NCI-H1436 treated with DMSO at 0.1 percent for 48 hours (cell line): ENCODE data around the gene CLEC2L.
"Not testable (repeated sequence)": the region's sequence is repeated elsewhere in the genome, so short reads cannot be mapped to it uniquely, and the experiment has no call there.

Experiments
- DNase-seq: peaks from one replicate; lab custom pipeline; 2025; lab: John Stamatoyannopoulos, UW

Gene CLEC2L

GRCh38 chr7:139523968-139524815 lies 707 bp downstream of the CLEC2L start:
- no peak for DNase-seq

- DNase-seq, result no peak
Observed at GRCh38 chr7:139525239-139525638, 1.8 kb downstream of the CLEC2L start.

DNA sequence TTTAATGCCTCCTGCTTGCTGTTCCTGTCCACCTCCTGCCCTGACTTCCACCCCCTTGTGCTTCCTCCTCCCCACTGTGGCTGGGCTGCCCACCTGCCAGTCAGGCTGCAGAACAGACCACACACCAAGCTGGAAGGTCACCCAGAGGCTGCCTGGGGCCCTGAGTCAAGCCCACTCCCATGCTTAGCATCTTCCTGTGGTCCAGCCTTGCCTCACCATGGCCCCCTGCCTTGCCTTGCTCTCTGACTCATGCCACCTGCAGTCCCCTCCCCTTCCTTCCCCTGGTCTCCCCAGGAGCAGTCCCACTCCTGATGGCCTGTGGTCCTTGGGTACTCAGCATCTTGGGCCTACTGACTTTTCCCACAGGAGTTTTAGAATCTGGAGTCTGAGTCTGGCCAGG lies 2.3 kb downstream of the CLEC2L start:
- no peak for DNase-seq

DNA sequence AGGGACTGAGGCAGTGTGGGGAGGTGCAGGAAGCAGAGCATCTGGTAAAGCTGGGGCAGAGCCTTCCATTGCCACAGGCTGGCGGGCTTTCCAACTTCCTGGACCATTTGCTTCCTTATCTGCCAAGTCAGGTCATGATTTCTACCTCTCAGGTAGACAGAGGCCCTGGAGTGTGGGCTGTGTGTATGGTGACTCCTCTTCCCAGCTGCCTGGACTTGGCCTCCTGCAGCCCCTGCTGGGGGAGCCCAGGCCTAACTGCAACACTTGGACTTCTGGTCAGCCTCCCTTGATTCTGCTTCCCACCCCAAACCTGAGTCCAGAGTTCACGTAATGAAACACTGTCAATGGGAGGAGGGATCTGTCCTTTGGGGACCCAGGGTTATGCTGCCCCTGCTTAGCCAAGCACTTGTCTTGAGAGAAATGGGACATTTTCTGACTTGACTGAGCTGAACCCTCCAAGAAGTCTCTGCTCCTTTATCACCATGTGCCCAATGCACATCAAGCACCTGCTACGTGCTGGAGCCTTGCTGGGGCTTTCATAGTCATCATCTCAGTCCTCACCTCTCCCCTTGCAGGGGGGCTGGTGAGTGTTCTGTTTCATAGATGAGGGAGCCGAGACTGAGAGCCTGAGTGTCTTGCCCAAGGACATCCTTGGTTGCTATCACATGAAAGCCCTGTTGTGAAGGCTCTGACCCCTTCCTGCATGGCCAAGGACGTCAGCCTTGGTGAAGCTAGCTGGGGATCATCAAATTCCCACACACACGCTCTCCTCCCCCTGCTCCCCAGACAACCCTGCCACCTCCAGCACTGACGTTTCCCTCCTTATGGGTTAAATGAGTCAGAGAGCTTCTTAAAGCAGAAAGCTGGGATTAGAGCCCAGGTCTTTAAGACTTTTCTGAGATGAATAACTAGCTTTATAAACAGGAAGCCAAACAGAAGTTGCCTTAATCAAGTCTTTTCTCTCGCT lies 3.4 kb downstream of the CLEC2L start:
- no peak for DNase-seq

GRCh38 chr7:139531094-139531493 lies 7.6 kb downstream of the CLEC2L start:
- no peak for DNase-seq

GRCh38 chr7:139532636-139533155 lies 9.2 kb downstream of the CLEC2L start:
- no peak for DNase-seq

DNA sequence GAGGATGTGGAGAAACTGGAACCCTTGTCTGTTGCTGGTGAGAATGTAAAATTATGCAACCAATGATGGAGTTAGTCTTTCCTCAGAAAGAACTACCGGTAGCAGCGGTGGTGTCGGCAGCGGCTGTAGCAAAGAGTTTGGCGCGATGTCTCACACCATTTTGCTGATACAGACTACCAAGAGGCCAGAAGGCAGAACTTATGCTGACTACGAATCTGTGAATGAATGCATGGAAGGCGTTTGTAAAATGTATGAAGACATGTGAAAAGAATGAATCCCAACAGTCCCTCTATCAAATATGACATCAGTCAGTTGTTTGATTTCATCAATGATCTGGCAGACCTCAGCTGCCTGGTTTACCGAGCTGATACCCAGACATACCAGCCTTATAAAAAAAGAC lies 10.6 kb downstream of the CLEC2L start:
- no peak for DNase-seq

GRCh38 chr7:139534966-139535651 lies 11.6 kb downstream of the CLEC2L start:
- DNase-seq, result no peak

DNA sequence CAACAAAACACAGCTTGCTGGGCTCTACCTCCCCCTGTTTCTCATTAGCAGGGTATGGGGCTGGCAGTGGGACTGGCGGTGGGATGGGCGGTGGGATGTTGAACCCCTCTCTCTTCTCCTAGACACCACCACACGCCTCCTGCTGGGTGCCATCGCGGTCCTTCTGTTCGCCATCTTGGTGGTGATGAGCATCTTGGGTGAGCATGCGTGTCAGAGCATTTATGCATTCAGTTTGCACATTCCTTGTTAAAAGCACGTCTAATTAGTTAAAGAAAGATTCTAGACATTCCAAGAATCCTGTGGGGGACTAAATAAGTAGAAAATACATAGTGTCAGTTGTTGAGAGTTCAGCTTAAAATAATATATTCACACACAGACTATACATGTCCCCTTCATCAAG lies 12.7 kb downstream of the CLEC2L start:
- DNase-seq, result no peak

GRCh38 chr7:139538881-139539635 lies 15.6 kb downstream of the CLEC2L start:
- no peak for DNase-seq

- no peak for DNase-seq
Observed at GRCh38 chr7:139540203-139540602, 16.7 kb downstream of the CLEC2L start.

- no peak for DNase-seq
Observed at GRCh38 chr7:139541600-139542307, 18.3 kb downstream of the CLEC2L start.

GRCh38 chr7:139542308-139543151 lies 19.0 kb downstream of the CLEC2L start:
- DNase-seq, result no peak

DNA sequence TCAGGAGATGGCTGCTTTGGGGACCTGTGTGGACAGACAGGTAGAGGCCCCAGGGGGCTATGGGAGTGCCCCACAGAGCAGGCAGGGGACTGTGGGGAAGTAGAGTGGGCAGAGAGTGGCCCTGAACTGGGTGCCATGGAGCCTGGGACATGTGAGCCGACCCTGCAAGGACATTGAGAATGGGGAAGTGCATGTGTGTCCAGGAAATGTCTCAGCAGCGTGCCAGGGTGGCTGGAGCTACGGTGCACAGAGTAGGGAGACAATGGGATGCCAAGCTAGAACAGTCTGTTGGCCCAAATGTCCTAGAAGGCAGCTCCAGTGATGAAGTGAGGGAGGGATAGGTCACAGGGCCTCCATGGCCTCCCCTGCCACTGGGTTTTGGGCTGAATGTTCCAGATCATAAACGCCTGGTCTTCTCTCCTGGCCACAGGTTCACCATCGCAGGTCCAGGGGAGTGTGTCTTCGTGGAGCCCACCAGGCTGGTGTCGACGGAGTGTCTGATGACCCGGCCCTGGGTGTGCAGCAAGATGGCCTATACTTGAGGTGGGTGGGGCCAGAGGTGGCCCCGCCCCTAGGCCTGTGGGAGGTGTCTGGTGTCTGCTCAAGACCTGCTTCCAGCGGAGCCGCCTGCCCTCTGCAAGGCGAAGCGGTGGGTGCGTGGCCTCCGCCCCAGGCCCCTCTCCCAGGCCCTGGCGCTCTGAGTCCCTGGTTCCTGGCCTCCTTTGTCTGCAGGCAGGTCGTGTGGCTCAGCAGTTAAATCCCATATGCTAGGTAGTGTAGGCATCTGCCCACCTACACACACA lies 20.5 kb downstream of the CLEC2L start:
- DNase-seq, result no peak

- no peak for DNase-seq
Observed at GRCh38 chr7:139544645-139545044, 21.2 kb downstream of the CLEC2L start.

DNA sequence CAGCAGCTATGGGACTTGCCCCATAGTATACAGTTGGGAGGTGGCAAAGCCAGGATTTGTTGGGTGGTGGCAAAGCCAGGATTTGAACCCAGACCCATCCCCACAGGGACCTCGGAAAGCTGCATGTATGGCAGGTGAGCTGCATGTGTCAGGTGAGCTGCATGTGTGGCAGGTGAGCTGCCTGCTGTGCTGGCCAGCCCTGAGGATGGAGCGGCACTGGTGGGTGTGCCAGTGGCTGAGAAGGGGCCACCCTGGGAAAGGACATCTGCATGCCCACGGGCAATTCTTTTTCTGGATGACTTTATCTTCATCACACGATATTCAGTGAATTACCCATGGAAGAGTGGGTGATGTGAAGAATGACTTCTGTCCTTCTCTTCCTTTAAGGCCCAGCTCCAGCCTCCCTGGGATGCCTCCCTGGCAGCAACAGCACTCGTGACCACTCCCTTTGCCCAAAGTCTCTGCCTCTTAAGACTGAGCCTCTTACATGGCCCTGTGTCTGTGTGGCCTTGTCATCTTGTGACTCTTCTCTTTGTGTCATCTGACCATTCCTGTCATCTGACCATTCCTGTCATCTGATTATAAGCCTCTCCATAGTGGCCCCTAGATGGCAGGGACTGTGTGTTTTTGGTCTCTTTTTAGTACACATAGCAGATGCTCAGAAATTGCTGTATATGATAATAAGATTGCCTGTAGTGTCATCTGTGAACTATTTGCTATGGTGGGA lies 25.0 kb downstream of the CLEC2L start:
- no peak for DNase-seq

DNA sequence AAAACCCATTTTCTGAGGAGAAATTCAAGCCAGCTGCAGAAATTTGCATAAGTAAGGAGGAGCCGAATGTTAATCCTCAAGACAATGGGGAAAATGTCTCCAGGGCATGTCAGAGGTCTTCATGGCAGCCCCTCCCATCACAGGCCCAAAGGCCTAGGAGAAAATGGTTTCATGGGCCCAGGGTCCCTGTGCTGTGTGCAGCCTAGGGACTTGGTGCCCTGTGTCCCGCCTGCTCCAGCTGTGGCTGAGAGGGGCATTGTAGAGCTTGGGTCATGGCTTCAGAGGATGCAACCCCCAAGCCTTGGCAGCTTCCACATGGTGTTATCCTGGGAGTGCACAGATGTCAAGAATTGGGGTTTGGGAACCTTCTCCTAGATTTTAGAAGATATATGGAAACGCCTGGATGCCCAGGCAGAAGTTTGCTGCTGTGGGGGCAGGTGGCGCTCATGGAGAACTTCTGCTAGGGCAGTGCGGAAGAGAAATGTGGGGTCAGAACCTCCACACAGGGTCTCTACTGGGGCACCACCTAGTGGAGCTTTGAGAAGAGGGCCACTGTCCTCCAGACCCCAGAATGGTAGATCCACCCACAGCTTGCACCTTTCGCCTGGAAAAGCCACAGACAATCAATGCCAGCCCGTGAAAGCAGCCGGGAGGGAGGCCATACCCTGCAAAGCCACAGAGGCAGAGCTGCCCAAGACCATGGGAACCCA lies 30.7 kb downstream of the CLEC2L start:
- not testable (repeated sequence) for DNase-seq
